Peyer's patch (tissue), 4 donors: ENCODE data around the gene HYDIN. TPM values are rescaled to one million over a fixed set of nuclear protein-coding genes. Genes with fewer than 3 reads are reported as not detected.

Experiments
- DNase-seq, 3 donors: peaks; one replicate each; pipeline ENCODE4 v3.0.0-alpha.2; 2017 to 2019
- H3K27ac ChIP-seq, 4 donors: fragments of 200-600 bp; sonication (generic); one replicate each; pipeline ENCODE4 v1.5.1; 2016 to 2019
- H3K27me3 ChIP-seq, 2 donors: fragments of 200-600 bp; sonication (generic); one replicate each; pipeline ENCODE4 v1.5.1; 2019
- H3K36me3 ChIP-seq, 3 donors: fragments of 200-600 bp; sonication (generic); one replicate each; pipeline ENCODE4 v1.5.1; 2016 to 2019
- H3K4me1 ChIP-seq, 4 donors: fragments of 200-600 bp; sonication (generic); one replicate each; pipeline ENCODE4 v1.5.1; 2016 to 2019
- H3K4me3 ChIP-seq, 4 donors: fragments of 200-600 bp; sonication (generic); 1 replicate in 3 of 4; 2 replicates in 1 of 4; pipeline ENCODE4 v1.5.1; 2016 to 2019; ENCODE audit warnings: mild to moderate bottlenecking in 1 of 4
- H3K9me3 ChIP-seq, 4 donors: fragments of 200-600 bp; sonication (generic); one replicate each; pipeline ENCODE4 v1.5.1; 2016 to 2019; ENCODE audit warnings: mild to moderate bottlenecking in 1 of 4
- CTCF ChIP-seq, 6 experiments: fragments of 450-650 bp in 4 of 6; fragments of 200-600 bp in 2 of 6; sonication (generic) in 1 of 6; IDR thresholded peaks; one replicate each; pipeline ENCODE4 v1.5.1; 2017 to 2019; ENCODE audit warnings: antibody characterized with exemption in 6 of 6, mild to moderate bottlenecking in 3 of 6, moderate library complexity in 1 of 6
- POLR2A ChIP-seq, 2 donors: fragments of 450-650 bp; IDR thresholded peaks; one replicate each; pipeline ENCODE4 v1.5.1; 2017; ENCODE audit warnings: antibody characterized with exemption in 2 of 2, mild to moderate bottlenecking in 2 of 2, moderate library complexity in 2 of 2
- total RNA-seq, 4 donors: library from RNA; depleted of rRNA; stranded (reverse); fragments of >200 nt; gene quantifications; one replicate each; pipeline ENCODE4 v1.1.0, GENCODE V29; 2016

HYDIN gene
- total RNA-seq, 4 donors from 2014 or later = 0.35 to 4.6 (median 3.3) TPM; not detected in 1

- Histone ChIP-seq H3K4me3 (no peak overlapping the region), H3K27ac (no peak overlapping the region), H3K27me3 (no peaks in the 10 kb centered on the region), H3K9me3 (no peaks in the 10 kb centered on the region), H3K36me3 (peaks cover 0 to 59% (median 0%) of the 10 kb centered on the region in 3 donors), H3K4me1 (no peaks in the 10 kb centered on the region)
- DNase-seq = no peak
- TF ChIP-seq POLR2A (IDR thresholded peaks at IDR 0.05) (no peak), CTCF (IDR thresholded peaks at IDR 0.05) (no peak)
Observed at GRCh38 chr16:70767377-70768202, 462.9 kb downstream of the HYDIN start.

DNA sequence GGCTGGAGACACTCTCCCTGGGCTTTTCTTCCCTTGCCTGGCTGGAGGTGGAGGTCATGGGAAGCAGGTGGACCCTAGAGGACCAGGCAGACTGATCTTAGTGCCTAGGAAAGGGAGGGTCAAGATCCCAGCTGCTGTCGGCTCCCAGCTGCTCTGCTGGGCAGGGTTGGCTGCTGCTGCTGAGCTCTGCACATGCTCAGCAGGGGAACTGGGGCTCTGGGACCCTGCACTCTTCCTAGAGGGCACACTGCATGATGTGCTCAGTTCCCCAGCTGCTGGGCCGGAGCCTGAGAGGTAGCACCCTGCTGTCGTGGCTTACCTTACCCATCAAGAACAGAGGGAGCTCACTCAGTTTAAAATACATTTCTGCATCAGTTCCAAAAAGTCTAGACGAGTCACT is 463.9 kb downstream of the HYDIN start:
- TF ChIP-seq CTCF (IDR thresholded peaks at IDR 0.05) (no peak), POLR2A (IDR thresholded peaks at IDR 0.05) (no peak)
- H3K27ac ChIP-seq = no peak overlapping the region
- peaks cover 0 to 59% (median 0%) of the 10 kb centered on the region in 3 donors for H3K36me3 ChIP-seq
- H3K27me3 ChIP-seq = no peaks in the 10 kb centered on the region
- H3K9me3 ChIP-seq = no peaks in the 10 kb centered on the region
- H3K4me3 ChIP-seq = no peak overlapping the region
- H3K4me1 ChIP-seq = no peaks in the 10 kb centered on the region
- DNase-seq = no peak

- Histone ChIP-seq H3K9me3 (no peaks in the 10 kb centered on the region), H3K36me3 (peaks cover 0 to 62% (median 0%) of the 10 kb centered on the region in 3 donors), H3K27ac (no peak overlapping the region), H3K27me3 (no peaks in the 10 kb centered on the region), H3K4me1 (no peaks in the 10 kb centered on the region), H3K4me3 (no peak overlapping the region)
- no peak for DNase-seq
- TF ChIP-seq CTCF (IDR thresholded peaks at IDR 0.05) (no peak), POLR2A (IDR thresholded peaks at IDR 0.05) (no peak)
Observed at GRCh38 chr16:70766176-70766575, 464.3 kb downstream of the HYDIN start.

- peaks cover 0 to 1% (median 0%) of the 10 kb centered on the region in 4 donors for H3K4me1 ChIP-seq
- H3K9me3 ChIP-seq = no peaks in the 10 kb centered on the region
- peaks cover 0 to 63% (median 0%) of the 10 kb centered on the region in 3 donors for H3K36me3 ChIP-seq
- no peak for DNase-seq
- no peak overlapping the region for H3K27ac ChIP-seq
- no peak overlapping the region for H3K4me3 ChIP-seq
- H3K27me3 ChIP-seq = no peaks in the 10 kb centered on the region
- TF ChIP-seq POLR2A (IDR thresholded peaks at IDR 0.05) = no peak
- TF ChIP-seq CTCF (IDR thresholded peaks at IDR 0.05) = no peak
Observed at GRCh38 chr16:70765491-70765890, 465.0 kb downstream of the HYDIN start.

- TF ChIP-seq POLR2A (IDR thresholded peaks at IDR 0.05) = no peak
- no peak for TF ChIP-seq CTCF (IDR thresholded peaks at IDR 0.05)
- H3K36me3 ChIP-seq = peaks cover 0 to 60% (median 0%) of the 10 kb centered on the region in 3 donors
- H3K27me3 ChIP-seq = no peaks in the 10 kb centered on the region
- no peak overlapping the region for H3K4me3 ChIP-seq
- H3K9me3 ChIP-seq = no peaks in the 10 kb centered on the region
- no peak overlapping the region for H3K27ac ChIP-seq
- no peak for DNase-seq
- H3K4me1 ChIP-seq = peaks cover 0 to 10% (median 0%) of the 10 kb centered on the region in 4 donors
Observed at GRCh38 chr16:70764632-70765031, 465.9 kb downstream of the HYDIN start.
